ENCODE data around the gene UGT3A2.
"Not testable (repeated sequence)": the region's sequence is repeated elsewhere in the genome, so short reads cannot be mapped to it uniquely, and the experiment has no call there.

The UGT3A2 gene

DNA sequence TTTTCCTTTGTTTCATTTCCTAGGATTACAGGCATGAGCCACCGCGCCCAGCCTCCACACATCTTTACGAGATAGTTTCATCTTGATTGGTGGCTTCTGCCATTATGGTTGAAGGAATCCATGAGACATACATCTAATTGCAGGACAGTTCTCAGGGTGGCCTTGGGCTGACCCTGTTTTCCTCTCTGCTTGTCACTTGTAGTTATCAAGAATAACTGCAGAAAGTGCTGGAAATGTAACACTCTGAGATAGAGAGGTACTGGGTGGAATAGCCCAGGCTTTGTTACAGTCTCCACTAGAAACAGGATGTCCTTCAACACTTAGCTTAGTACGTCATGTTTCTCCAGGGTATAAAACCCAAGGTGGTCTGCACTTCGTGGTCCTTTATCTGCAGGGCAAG lies 10.7 kb downstream of the UGT3A2 start:
- in situ Hi-C loops (cut with MboI; ENCODE audit: low sequenced_read_pairs), result no loop called here

DNA sequence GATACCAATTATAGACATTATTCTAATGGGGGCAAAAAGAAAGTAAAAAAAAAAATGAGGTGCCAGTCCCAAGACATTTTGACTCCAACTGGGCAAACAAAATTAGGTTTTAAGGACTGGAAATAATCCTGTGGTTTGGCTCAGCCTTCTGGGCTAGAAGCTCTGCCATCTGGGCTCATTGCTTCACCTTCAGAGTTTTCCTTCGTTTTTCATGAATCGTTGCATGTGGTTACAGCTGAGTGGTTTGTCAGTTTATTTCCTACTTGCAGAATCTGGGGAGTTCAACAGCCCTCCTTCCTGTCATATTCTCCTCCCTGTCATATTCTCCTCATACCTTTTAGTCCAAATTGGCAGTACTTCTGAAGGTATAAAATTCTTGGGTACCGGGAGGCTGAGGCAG lies 12.0 kb downstream of the UGT3A2 start:
- in situ Hi-C loops (cut with MboI; ENCODE audit: low sequenced_read_pairs), result no loop called here

DNA sequence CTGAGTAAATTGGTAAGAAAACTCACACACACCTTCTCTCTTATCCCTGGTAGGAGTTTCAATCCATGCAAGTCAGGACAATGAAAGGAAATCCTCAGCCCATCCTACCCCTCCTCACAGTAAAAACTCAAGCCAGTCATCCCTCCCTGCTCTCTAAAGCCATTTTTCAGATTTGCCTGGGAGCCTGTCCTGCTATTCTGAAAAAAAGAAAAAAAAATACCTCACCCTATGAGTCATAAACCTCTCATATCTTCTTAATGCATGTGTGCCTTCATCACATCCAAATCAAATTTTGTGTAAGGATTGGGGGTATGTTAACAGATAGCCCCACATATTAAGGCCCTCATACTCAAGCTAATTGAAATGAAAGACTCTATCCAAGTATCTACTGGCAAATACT lies 14.1 kb downstream of the UGT3A2 start:
- in situ Hi-C loops (cut with MboI; ENCODE audit: low sequenced_read_pairs), result no loop called here

DNA sequence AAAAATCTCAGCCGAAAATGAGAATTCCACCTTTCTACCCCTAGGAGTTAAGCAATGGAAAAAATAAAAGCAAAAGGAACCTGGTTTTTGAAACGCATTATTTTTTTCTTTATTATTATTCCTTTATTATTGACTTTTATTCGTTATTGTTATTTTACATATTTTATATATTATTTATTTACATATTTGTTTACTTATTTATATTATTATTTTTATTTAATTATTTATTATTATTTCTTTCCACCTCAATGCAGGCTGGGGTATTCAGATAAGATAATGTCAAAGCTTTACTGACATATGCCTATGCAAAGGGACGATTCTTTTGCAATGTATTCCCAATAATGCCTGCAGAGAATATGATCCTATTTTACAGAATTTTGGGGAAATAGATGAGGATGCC lies 16.7 kb downstream of the UGT3A2 start:
- in situ Hi-C loops (cut with MboI; ENCODE audit: low sequenced_read_pairs), result no loop called here

DNA sequence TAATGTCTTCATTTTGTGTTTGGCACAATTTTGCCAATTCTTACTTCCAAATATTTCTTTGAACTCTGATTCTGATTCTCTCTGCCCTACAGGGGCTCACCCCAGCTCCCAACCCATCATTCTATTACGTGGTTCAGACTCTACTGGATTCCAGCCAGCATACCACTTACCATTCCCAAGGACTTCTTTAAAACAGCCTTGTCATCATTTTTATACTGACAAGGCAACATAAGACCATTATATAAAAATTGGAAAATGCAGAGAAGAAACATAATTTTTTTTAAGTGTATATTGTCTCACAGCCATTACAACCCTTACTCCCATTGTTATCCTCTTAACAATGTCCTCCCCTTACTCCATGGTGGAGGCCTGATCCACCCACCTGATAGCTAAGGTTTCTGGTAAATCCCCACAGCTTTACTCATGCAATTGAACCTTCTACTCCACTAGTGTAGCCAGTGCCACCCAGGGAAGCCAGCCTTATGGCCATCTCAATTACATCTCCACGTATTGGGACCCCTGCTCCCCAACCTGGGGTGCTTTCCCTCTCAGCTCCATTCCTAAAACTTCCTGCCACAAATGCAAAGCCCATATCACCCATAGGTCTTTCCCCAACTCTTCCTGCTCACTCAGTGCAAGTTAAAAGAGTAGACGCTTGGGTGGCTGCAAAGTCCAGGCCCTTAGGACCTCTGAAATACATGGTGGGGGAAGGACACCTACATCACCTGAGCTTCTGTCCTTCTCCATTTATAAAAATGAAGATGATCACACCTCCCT lies 19.1 kb downstream of the UGT3A2 start:
- in situ Hi-C loops (cut with MboI; ENCODE audit: low sequenced_read_pairs), result no loop called here

DNA sequence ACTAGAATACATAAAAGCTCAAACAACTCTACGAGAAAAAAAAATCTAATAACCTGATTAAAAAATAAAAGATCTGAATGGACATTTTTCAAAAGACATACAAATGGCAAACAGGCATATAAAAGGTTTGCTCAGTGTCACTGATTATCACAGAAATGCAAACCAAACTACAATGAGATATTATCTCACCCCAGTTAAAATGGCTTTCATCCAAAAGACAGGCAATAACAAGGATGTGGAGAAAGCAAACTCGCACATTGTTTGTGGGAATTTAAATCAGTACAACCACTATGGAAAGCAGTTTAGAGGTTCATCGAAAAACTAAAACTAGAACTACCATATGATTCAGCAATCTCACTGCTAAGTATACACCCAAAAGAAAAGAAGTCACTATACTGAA lies 20.8 kb downstream of the UGT3A2 start:
- in situ Hi-C loops (cut with MboI; ENCODE audit: low sequenced_read_pairs), result no loop called here

DNA sequence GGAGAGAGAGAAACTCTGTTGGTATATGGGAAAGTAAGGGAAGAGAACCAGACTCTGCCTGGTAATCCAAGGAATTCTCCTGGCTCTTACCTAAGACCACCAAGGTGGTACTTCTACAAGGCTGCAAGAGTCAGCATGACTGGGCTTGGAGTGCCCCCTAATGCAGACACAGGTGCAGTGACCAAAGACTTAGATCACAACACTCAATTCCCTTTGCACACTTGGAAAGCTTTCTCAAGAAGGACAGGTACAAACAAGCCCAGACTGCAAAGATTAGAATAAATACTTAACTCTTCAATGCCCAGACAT lies 25.2 kb downstream of the UGT3A2 start:
- in situ Hi-C loops (cut with MboI; ENCODE audit: low sequenced_read_pairs), result no loop called here

DNA sequence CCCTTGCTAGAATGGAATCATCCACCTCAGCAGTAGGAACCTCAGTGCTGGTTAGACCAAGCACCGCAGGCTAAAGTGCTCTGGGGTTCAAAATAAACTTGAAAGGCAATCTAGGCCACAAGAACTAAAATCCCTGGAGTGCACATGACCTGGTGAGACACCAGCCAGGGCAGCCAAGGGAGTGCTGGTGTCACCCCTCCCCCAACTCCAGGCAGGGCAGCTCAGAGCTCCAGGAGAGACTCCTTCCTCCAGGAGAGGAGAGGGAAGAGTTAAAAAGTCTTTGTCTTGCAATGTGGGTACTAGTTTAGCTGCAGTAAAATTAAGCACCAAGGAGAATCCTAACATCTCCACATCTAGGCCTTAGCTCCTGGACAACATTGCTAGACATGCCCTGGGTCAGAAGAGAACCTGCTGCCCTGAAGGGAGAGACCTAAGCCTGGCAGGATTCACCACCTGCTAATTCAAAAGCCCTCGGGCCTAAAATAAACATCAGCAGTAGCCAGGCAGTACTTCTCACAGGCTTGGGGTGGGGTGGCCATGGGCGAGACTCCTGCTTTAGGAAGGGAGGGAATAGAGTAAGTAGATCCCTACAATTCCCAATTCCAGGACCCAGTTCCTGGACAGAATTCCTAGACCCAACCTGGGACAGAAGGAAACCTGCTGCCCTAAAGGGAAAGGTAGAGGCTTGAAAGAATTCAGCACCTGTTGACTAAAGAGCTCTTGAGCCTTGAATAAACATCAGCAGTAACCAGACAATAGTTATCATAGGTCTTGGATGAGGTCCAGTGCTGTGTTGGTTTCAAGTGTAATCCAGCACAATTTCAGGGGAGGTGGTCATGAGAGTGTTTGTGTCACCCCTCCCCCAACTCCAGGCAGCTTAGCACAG lies 25.8 kb downstream of the UGT3A2 start:
- in situ Hi-C loops (cut with MboI; ENCODE audit: low sequenced_read_pairs), result no loop called here

DNA sequence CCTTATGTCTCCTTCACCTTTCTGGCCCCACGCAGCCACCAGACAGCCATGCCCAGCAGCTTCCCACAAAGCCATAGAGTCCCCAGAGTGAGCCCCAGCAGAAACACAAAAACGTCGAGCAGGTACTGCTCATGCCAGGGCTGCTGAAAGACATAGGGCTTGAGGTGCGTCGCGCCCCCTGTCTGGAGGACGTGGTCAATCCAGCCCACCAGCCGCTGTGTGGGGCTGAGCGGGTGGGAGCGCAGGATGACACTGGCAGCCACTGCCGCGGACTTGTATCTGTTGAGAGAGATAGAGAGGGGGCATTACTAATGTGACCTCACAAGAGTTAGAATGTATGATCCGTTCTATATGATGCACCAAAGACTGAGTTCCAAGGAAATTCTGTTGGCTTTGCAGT lies 31.0 kb downstream of the UGT3A2 start:
- in situ Hi-C loops (cut with MboI; ENCODE audit: low sequenced_read_pairs), result no loop called here

DNA sequence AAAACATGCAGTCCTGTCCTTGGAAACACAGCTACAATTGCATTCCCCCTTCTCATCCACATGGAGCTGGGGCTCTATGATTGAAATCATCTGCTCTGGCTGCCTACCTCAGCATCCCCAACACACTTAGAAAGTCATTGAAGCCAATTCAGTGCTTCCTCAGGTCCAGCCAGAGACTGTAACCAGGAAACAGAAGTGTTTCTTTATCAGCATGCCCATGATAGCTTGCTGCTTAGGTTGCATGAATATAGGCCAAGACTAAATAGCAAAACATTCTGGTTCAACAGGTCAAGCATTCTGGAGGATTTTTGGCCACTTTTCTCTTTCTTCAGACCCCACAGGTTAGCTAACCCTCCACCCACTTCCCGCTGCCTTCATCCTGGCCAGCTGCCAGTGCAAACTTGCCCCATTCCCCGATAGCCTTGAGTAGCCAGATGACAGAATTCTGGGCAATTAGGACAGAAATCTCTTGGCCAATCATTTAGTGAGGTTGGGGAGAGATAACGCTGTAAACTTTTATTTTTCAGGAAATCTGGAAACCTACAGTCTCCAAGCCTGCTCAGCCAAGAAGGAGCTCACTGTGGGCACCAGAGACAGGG lies 32.0 kb downstream of the UGT3A2 start:
- in situ Hi-C loops (cut with MboI; ENCODE audit: low sequenced_read_pairs), result not testable (repeated sequence)

DNA sequence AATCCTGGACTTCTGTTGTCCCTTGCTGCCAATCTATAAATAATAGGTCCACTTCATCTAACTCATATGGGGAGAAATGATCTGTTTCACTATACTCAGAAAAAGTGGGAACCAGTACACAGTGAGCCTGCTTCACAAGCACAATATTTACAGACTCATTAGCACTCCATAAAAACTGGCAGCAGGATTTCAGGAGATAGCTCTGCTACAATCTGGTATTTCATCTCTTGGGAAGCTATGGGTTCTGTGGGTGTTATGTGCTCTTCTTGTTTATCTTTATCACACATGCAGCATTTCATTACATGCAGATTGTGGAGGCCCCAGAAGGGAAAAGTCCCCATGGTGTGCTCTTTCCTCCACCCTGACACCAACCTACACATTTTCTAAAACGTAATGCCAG lies 33.2 kb downstream of the UGT3A2 start:
- in situ Hi-C loops (cut with MboI; ENCODE audit: low sequenced_read_pairs), result no loop called here

DNA sequence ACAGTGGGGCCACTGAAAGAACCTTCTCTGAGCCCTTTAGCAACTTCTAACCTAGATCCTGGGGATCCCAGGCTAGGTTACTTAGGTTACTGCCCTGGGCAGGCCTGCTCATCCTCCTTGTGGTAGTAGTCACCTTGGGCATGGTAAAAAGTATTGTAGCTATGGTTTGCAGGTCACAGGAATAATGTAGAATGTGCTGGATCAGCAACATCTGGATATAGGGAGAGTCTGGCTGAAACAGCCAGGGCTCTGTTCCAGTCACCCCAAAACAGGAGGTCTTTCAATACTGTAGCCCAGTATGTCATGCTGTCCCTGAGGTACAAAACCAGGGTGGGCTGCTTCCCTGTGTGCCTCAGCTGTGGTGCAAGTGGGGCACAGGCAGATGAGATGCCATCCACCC lies 33.6 kb downstream of the UGT3A2 start:
- in situ Hi-C loops (cut with MboI; ENCODE audit: low sequenced_read_pairs), result no loop called here

DNA sequence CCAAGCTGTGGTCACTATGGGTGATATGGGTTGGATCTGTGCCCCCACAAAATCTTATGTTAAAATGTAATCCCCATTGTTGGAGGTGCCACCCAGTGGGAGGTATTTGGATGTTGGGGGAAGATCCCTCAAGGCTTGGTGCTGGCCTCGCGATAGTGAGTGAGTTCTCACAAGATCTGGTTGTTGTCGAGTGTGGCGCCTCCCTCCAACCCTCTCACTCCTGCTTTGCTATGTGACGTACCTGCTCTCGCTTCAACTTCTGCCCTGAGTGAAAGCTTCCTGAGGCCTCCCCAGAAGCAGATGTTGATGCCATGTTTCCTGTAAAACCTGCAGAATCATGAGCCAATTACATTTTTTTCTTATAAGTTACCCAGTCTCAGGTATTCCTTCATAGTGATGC lies 35.5 kb downstream of the UGT3A2 start:
- in situ Hi-C loops (cut with MboI; ENCODE audit: low sequenced_read_pairs), result no loop called here

DNA sequence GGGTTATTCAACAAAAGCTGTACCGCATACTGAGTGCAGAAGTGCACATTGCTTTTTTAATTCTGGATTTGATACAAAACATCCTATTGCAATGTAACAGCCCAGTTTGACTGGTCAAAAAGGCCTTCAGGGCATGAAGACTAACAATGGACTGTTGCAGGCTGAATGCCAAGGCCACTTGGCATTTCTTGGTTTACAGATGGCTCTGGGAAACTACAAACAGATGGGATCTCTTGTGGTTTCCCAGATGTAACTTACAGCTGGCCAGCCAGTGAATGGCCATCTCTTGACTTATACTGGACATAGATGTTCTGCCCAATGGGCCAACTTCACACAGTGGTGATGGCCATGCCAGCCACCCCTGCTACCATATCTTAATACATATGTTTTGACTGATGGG lies 36.8 kb downstream of the UGT3A2 start:
- in situ Hi-C loops (cut with MboI; ENCODE audit: low sequenced_read_pairs), result no loop called here

DNA sequence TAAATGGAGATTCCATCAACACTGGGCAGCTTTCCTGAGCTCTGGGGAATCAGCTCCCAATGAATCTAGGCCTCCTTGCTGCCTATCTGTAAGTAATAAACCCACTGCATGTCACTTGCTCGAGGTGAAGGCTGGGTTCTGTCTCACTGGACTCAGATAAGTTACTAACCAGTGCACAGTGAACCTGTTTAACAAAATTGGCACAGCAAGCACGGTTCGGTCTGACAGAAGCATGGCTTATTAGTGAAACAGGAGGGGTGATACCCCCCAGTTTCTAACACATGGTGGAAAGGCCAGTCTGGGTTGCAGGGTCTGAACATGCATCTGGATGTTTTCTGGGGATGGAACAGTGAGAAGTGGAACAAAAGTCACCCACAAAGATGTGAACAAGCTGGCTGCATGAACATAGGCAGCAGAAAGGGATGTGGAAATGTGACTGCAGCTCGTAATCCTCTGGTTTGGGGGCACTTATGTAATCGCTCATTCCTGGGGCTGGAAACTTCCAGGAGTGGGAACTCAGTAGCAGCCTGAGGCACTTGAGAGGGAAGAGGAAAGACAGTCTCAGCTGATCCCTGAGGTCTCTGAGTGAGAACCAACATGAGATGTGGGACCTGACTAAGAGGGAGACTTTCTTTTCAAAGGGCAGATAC lies 37.7 kb downstream of the UGT3A2 start:
- in situ Hi-C loops (cut with MboI; ENCODE audit: low sequenced_read_pairs), result no loop called here

DNA sequence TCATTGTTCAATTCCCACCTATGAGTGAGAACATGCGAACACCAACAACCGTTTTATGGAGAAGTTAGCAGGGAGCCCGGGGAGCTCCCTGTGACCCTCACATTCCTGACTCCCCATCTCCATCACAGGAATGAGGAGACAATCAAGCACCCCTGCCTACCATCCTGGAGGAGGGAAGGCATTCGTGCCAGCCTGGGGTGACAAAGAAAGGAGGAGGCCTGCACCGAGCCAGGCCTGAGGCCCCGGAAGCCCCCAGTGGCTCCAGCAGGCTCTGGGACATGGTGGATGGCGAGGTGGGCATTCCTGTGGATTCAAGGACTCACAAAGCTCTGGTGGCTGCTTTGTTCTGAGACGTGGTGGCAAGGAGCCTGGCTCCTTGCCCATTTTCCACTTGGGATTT lies 39.0 kb downstream of the UGT3A2 start:
- in situ Hi-C loops (cut with MboI; ENCODE audit: low sequenced_read_pairs), result no loop called here

DNA sequence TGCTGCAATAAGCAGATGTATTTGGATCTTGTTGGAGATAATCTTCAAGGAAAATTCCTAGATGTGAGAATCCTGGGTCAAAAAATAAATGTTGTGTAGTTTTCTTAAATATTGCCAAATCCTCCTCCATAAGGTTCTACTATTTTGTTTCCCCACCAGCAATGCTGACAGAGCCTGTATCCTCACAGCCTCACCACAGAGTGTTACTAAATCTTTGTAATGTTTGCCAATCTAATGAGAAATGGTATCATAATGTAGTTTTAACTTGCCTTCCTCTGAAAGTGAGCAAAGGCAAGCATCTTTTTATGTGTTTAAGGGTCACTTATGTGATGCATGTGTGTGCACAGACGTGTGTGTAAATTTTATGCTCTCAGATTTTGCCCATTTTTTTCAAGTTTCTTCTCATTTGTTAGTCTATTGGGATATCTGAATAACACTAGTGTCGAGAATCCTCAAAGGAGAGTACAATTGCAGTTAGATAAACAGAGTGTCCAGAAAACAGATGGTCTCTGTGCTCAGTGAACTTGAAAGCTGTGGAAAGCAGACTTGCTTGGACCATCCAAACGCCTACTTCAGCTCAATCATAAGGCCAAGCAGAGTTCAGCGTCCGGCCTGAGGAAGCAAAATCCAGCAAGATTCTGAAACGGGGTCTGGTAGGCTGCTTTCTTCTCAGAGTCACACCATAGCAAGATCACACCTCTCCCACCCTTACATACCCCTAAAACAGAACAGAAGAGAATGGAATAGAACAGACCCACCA lies 39.8 kb downstream of the UGT3A2 start:
- in situ Hi-C loops (cut with MboI; ENCODE audit: low sequenced_read_pairs), result no loop called here

DNA sequence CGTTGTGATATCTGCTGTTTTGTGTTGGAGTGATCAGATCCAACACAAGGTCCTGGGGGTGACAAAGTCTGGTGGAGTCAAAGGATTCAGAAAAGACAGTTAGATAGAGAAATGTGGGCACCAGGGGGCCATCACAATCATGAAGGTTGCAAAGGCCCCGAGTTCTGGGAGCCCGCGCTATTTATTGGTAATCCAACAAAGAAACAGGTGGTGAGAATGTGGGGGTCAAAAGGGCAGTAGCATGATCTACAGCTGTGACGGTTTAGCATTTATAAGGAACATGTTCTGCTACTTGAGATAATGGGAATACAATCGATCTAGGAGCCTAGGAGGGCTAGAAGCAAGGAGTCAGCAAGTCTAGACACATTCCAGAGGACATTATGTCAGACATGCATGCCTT lies 44.4 kb downstream of the UGT3A2 start:
- in situ Hi-C loops (cut with MboI; ENCODE audit: low sequenced_read_pairs), result not testable (repeated sequence)

DNA sequence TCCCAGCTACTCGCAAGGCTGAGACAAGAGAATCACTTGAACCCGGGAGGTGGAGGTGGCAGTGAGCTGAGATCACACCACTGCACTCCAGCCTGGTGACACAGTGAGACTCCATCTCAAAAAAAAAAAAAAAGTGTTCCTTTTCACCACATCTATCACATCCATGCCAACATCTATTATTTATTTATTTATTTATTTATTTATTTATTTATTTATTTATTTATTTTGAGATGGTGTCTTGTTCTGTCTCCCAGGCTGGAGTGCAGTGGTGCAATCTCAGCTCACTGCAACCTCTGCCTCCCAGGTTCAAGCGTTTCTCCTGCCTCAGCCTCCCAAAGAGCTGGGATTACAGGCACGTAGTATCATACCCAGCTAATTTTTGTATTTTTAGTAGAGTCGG lies 47.1 kb downstream of the UGT3A2 start:
- in situ Hi-C loops (cut with MboI; ENCODE audit: low sequenced_read_pairs), result not testable (repeated sequence)

DNA sequence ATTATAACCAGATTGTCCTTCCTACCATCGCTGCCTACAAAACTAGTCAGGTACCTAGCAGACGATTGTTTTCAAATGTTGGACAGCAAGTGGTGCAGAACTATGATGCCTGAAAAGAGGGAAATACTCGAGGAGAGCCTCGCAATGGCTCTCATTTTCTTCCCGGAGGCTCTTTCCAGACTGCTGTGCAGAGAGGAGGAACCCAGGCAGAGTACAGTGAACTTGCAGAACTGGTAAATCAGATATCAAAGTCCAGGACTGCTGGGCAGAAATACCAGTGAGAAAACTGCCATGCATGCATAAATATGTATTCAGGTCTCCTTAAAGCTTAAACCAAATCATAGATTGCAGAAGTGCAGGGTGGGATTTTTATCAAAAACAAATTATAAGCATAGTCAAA lies 49.1 kb downstream of the UGT3A2 start:
- in situ Hi-C loops (cut with MboI; ENCODE audit: low sequenced_read_pairs), result no loop called here

DNA sequence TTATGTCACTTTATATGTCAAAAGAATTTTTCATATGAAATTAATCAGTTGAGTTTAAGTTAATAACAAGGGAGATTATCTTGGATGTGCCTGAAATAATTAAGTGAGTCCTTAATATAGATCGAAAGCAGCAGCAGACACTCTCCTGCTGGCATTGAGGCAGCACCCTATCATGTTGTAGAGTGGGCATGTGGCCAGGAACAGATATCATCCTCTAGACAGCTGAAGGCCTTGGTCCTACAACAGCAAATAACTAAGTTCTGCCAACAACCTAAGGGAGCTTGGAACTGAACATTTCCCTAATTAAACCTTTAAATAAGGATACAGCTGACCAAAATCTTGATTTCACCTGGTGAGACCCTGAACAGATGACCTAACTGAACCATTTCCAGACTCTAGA lies 49.7 kb downstream of the UGT3A2 start:
- in situ Hi-C loops (cut with MboI; ENCODE audit: low sequenced_read_pairs), result no loop called here
